SU-DHL-6 (cell line): ENCODE data around the gene KICS2.

Experiments used
- H2AFZ ChIP-seq: fragments of 200-600 bp; sonication (generic); 2 replicates; pipeline ENCODE4 v1.6.1; 2014; ENCODE audit warnings: low read depth, mild to moderate bottlenecking, moderate library complexity, mixed read lengths, antibody characterized with exemption, low read length; ENCODE audit not compliant: severe bottlenecking
- H3F3A ChIP-seq: fragments of 200-600 bp; shearing (Covaris generic); 2 replicates; pipeline ENCODE4 v1.6.0; 2016; ENCODE audit warnings: antibody characterized with exemption, mild to moderate bottlenecking; ENCODE audit not compliant: insufficient read depth
- H3K27ac ChIP-seq: fragments of 200-600 bp; sonication (generic); 2 replicates; pipeline ENCODE4 v1.5.1; 2016; ENCODE audit warnings: low read depth, mild to moderate bottlenecking, low read length, moderate library complexity, mixed read lengths
- H3K27me3 ChIP-seq: fragments of 200-600 bp; sonication (generic), shearing (Covaris generic); 2 replicates; pipeline ENCODE4 v1.6.0; 2014; ENCODE audit warnings: mild to moderate bottlenecking, low read length
- H3K36me3 ChIP-seq: fragments of 200-600 bp; sonication (generic); 2 replicates; pipeline ENCODE4 v1.6.1; 2014; ENCODE audit warnings: mild to moderate bottlenecking, low read length, mixed read lengths
- H3K4me2 ChIP-seq: fragments of 300-600, 200-600 bp; shearing (Covaris generic), sonication (generic); 2 replicates; pipeline ENCODE4 v1.6.0; 2014; ENCODE audit warnings: low read length, low read depth, mild to moderate bottlenecking; ENCODE audit not compliant: poor library complexity, severe bottlenecking
- H3K4me3 ChIP-seq: fragments of 200-600 bp; sonication (generic); 2 replicates; pipeline ENCODE4 v1.5.1; 2014; ENCODE audit warnings: antibody characterized with exemption, low read length, mild to moderate bottlenecking, mixed read lengths; ENCODE audit not compliant: insufficient read depth, poor library complexity, severe bottlenecking
- H3K79me2 ChIP-seq: fragments of 200-600 bp; sonication (generic); 2 replicates; pipeline ENCODE4 v1.6.1; 2014; ENCODE audit warnings: mild to moderate bottlenecking, low read length, moderate library complexity; ENCODE audit not compliant: insufficient read depth
- H3K9ac ChIP-seq: fragments of 200-600 bp; sonication (generic); 2 replicates; pipeline ENCODE4 v1.7.0; 2014; ENCODE audit warnings: mild to moderate bottlenecking, low read length
- H3K9me2 ChIP-seq: fragments of 200-600 bp; sonication (generic); replicated peaks from 2 replicates; pipeline ENCODE4 v1.6.1; 2014; ENCODE audit warnings: low read length; ENCODE audit not compliant: insufficient read depth
- H3K9me3 ChIP-seq: fragments of 200-600 bp; sonication (generic); 2 replicates; pipeline ENCODE4 v1.6.1; 2014; ENCODE audit warnings: low read length, mixed read lengths; ENCODE audit not compliant: insufficient read depth
- H4K20me1 ChIP-seq: fragments of 200-600 bp; sonication (generic); 2 replicates; pipeline ENCODE4 v1.6.1; 2014; ENCODE audit warnings: low read depth, mild to moderate bottlenecking, antibody characterized with exemption, low read length, moderate library complexity, mixed read lengths
- EZH2phosphoT487 ChIP-seq: fragments of 200-600 bp; sonication (generic), shearing (Covaris generic); conservative IDR thresholded peaks from 2 replicates; pipeline ENCODE4 v1.6.1; 2018; ENCODE audit warnings: mild to moderate bottlenecking, antibody characterized with exemption, low read length, moderate library complexity, mixed read lengths
- TF ChIP-seq, protein P1 (sequence below): fragments of 200-600 bp; sonication (generic); IDR thresholded peaks from one replicate; pipeline ENCODE4 v1.5.1; 2017; ENCODE audit warnings: antibody characterized with exemption, mild to moderate bottlenecking, low read length, moderate library complexity; ENCODE audit not compliant: insufficient read depth, poor library complexity, severe bottlenecking

The KICS2 gene

GRCh38 chr12:64177001-64177400 lies 45.1 kb downstream of the KICS2 start:
- TF ChIP-seq, protein P1, sequence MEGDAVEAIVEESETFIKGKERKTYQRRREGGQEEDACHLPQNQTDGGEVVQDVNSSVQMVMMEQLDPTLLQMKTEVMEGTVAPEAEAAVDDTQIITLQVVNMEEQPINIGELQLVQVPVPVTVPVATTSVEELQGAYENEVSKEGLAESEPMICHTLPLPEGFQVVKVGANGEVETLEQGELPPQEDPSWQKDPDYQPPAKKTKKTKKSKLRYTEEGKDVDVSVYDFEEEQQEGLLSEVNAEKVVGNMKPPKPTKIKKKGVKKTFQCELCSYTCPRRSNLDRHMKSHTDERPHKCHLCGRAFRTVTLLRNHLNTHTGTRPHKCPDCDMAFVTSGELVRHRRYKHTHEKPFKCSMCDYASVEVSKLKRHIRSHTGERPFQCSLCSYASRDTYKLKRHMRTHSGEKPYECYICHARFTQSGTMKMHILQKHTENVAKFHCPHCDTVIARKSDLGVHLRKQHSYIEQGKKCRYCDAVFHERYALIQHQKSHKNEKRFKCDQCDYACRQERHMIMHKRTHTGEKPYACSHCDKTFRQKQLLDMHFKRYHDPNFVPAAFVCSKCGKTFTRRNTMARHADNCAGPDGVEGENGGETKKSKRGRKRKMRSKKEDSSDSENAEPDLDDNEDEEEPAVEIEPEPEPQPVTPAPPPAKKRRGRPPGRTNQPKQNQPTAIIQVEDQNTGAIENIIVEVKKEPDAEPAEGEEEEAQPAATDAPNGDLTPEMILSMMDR, result no peak
- TF ChIP-seq EZH2phosphoT487, result no peak
- no peaks in the 10 kb centered on the region for H3K27me3 ChIP-seq
- H3K9me3 ChIP-seq, result no peaks in the 10 kb centered on the region
- H3K79me2 ChIP-seq, result no peaks in the 10 kb centered on the region
- no peaks in the 10 kb centered on the region for H4K20me1 ChIP-seq
- no peaks in the 10 kb centered on the region for H3K9me2 ChIP-seq
- H3K4me3 ChIP-seq, result no peak overlapping the region
- H3K36me3 ChIP-seq, result no peaks in the 10 kb centered on the region
- H3K9ac ChIP-seq, result no peak overlapping the region
- no peaks in the 10 kb centered on the region for H3F3A ChIP-seq
- no peak overlapping the region for H3K4me2 ChIP-seq
- H3K27ac ChIP-seq, result no peak overlapping the region
- no peak overlapping the region for H2AFZ ChIP-seq

- H3F3A ChIP-seq, result no peaks in the 10 kb centered on the region
- H3K4me2 ChIP-seq, result no peak overlapping the region
- H4K20me1 ChIP-seq, result no peaks in the 10 kb centered on the region
- H3K4me3 ChIP-seq, result no peak overlapping the region
- no peaks in the 10 kb centered on the region for H3K9me3 ChIP-seq
- H2AFZ ChIP-seq, result no peak overlapping the region
- H3K9me2 ChIP-seq, result no peaks in the 10 kb centered on the region
- no peaks in the 10 kb centered on the region for H3K79me2 ChIP-seq
- no peaks in the 10 kb centered on the region for H3K27me3 ChIP-seq
- TF ChIP-seq, protein P1, result no peak
- TF ChIP-seq EZH2phosphoT487, result no peak
- H3K27ac ChIP-seq, result no peak overlapping the region
- H3K36me3 ChIP-seq, result no peaks in the 10 kb centered on the region
- no peak overlapping the region for H3K9ac ChIP-seq
These were observed 46.7 kb downstream of the KICS2 start for GRCh38 chr12:64175254-64175945.

GRCh38 chr12:64173456-64173855 lies 48.6 kb downstream of the KICS2 start:
- Histone ChIP-seq H3K27ac (no peak overlapping the region), H3K9me3 (no peaks in the 10 kb centered on the region), H3K9ac (no peak overlapping the region), H3K36me3 (no peaks in the 10 kb centered on the region), H2AFZ (no peak overlapping the region), H3K27me3 (no peaks in the 10 kb centered on the region), H3K9me2 (no peaks in the 10 kb centered on the region), H3K4me3 (no peak overlapping the region), H4K20me1 (no peaks in the 10 kb centered on the region), H3K4me2 (no peak overlapping the region), H3K79me2 (no peaks in the 10 kb centered on the region), H3F3A (no peaks in the 10 kb centered on the region)
- TF ChIP-seq EZH2phosphoT487, result no peak
- TF ChIP-seq, protein P1, result no peak
